PC-9 (cell line): ENCODE data around the gene TMEM187. TPM values are rescaled to one million over a fixed set of nuclear protein-coding genes. Genes with fewer than 3 reads are reported as not detected.
A peak's percentile ranks its signal among the peaks of the same experiment; 100 is the strongest.

ENCODE experiments used
- BruUV-seq: library from RNA; stranded (reverse); fragments of 400-500 nt; replicated peaks from 2 replicates; lab custom pipeline; 2021; lab: Mats Ljungman, UMichigan
- CTCF ChIA-PET: fragments of 300-600 bp; sonication (Branson Sonifier 250); formaldehyde crosslinking; loops from one replicate; lab custom pipeline; 2022; ENCODE audit warnings: antibody characterized with exemption; lab: Charles Lee
- POLR2A ChIA-PET: fragments of 300-600 bp; sonication (Branson Sonifier 250); formaldehyde crosslinking; loops from one replicate; lab custom pipeline; 2022; ENCODE audit warnings: antibody characterized with exemption; ENCODE audit not compliant: unreplicated experiment; lab: Charles Lee
- DNase-seq, 2 experiments: peaks; one replicate each; pipeline versions ENCODE4 v3.0.0 to v3.0.0-alpha.2; 2015 to 2022; ENCODE audit warnings: mixed read lengths in 1 of 2
- H2AFZ ChIP-seq: fragments of 200-600 bp; sonication (generic); 2 replicates; pipeline ENCODE4 v1.8.1; 2017; ENCODE audit warnings: antibody characterized with exemption
- H3F3A ChIP-seq: fragments of 200-600 bp; sonication (generic); 2 replicates; pipeline ENCODE4 v1.8.1; 2017; ENCODE audit warnings: antibody characterized with exemption, mild to moderate bottlenecking, low read depth; ENCODE audit not compliant: insufficient read depth
- H3K27ac ChIP-seq: fragments of 200-600 bp; sonication (generic); 2 replicates; pipeline ENCODE4 v1.6.1; 2016; ENCODE audit warnings: mixed run types
- H3K27me3 ChIP-seq: fragments of 200-600 bp; sonication (generic); 2 replicates; pipeline ENCODE4 v1.6.1; 2016; ENCODE audit warnings: low read depth, mixed run types; ENCODE audit not compliant: insufficient read depth
- H3K36me3 ChIP-seq: fragments of 200-600 bp; sonication (generic); 2 replicates; pipeline ENCODE4 v1.6.1; 2016; ENCODE audit warnings: low read depth, mixed run types
- H3K4me1 ChIP-seq: fragments of 200-600 bp; sonication (generic); replicated peaks from 2 replicates; pipeline ENCODE4 v1.6.1; 2016; ENCODE audit warnings: mixed run types; ENCODE audit not compliant: insufficient read depth
- H3K4me2 ChIP-seq: fragments of 200-600 bp; sonication (generic); 2 replicates; pipeline ENCODE4 v1.6.1; 2017; ENCODE audit warnings: mixed run types
- H3K4me3 ChIP-seq: fragments of 200-600 bp; sonication (generic); 2 replicates; pipeline ENCODE4 v1.6.1; 2016; ENCODE audit warnings: mixed run types
- H3K79me2 ChIP-seq: fragments of 200-600 bp; sonication (generic); 2 replicates; pipeline ENCODE4 v1.6.1; 2017; ENCODE audit warnings: low read depth, mixed run types
- H3K9me2 ChIP-seq: fragments of 200-600 bp; sonication (generic); 2 replicates; pipeline ENCODE4 v1.8.1; 2017; ENCODE audit warnings: mild to moderate bottlenecking; ENCODE audit not compliant: insufficient read depth
- H3K9me3 ChIP-seq: fragments of 200-600 bp; sonication (generic); 2 replicates; pipeline ENCODE4 v1.8.1; 2016; ENCODE audit warnings: low read depth; ENCODE audit not compliant: insufficient read depth
- H4K20me1 ChIP-seq: fragments of 200-600 bp; sonication (generic); 2 replicates; pipeline ENCODE4 v1.8.1; 2017; ENCODE audit not compliant: insufficient read depth
- CTCF ChIP-seq: fragments of 200-600 bp; sonication (generic); conservative IDR thresholded peaks from 2 replicates; pipeline ENCODE4 v1.6.1; 2017; ENCODE audit warnings: mixed run types, antibody characterized with exemption, mild to moderate bottlenecking, moderate library complexity
- EZH2 ChIP-seq: fragments of 200-600 bp; sonication (generic); IDR thresholded peaks from 2 replicates; pipeline ENCODE4 v1.8.0; 2017; ENCODE audit warnings: antibody characterized with exemption, low read depth
- intact Hi-C: fragments of 100-400 bp; cut with micrococcal nuclease; formaldehyde crosslinking; loops from one replicate; pipeline ENCODE4 v1.10.0; 2022; ENCODE audit not compliant: unreplicated experiment
- total RNA-seq: library from RNA; stranded (reverse); gene quantifications from 2 replicates; pipeline ENCODE4 v1.2.3, GENCODE V29; 2021

TMEM187 gene
- total RNA-seq, 1 experiment from 2014 or later: 20.1 TPM

GRCh38 chrX:153944800-153945150 is 27.8 kb upstream of the TMEM187 start:
- Histone ChIP-seq H2AFZ (no peak overlapping the region), H3K9me2 (no peaks in the 10 kb centered on the region), H4K20me1 (no peaks in the 10 kb centered on the region), H3K79me2 (no peaks in the 10 kb centered on the region), H3K27ac (no peak overlapping the region), H3K4me1 (no peaks in the 10 kb centered on the region), H3K9me3 (no peaks in the 10 kb centered on the region), H3F3A (peaks cover 7% of the 10 kb centered on the region), H3K4me2 (no peak overlapping the region), H3K36me3 (no peaks in the 10 kb centered on the region), H3K4me3 (no peak overlapping the region), H3K27me3 (no peaks in the 10 kb centered on the region)
- POLR2A ChIA-PET: interaction anchor here (0.6 kb wide), 2 partner anchors 26 to 426 kb away, joined by 10 to 11 read pairs; no protein-coding TSS in a partner anchor
- CTCF ChIA-PET: interaction anchor here (0.6 kb wide), 2 partner anchors 159 to 1045 kb away, joined by 3 to 5 read pairs; no protein-coding TSS in a partner anchor
- TF ChIP-seq EZH2 (no peak), CTCF (no peak)
- no peak for DNase-seq
- intact Hi-C loops: loop anchor here (5.0 kb wide), 2 partner anchors 387 to 987 kb away; no protein-coding TSS in a partner anchor
- BruUV-seq: no TSS peak

GRCh38 chrX:153945956-153946943 is 26.3 kb upstream of the TMEM187 start:
- Histone ChIP-seq H3K4me1 (no peaks in the 10 kb centered on the region), H3K27ac (no peak overlapping the region), H3K9me2 (no peaks in the 10 kb centered on the region), H3K4me2 (no peak overlapping the region), H3K9me3 (no peaks in the 10 kb centered on the region), H3K79me2 (no peaks in the 10 kb centered on the region), H2AFZ (no peak overlapping the region), H3K27me3 (no peaks in the 10 kb centered on the region), H3K36me3 (no peaks in the 10 kb centered on the region), H3F3A (peaks cover 7% of the 10 kb centered on the region), H4K20me1 (no peaks in the 10 kb centered on the region), H3K4me3 (no peak overlapping the region)
- DNase-seq: no peak
- intact Hi-C loops: loop anchor here (5.0 kb wide), 2 partner anchors 389 to 989 kb away; no protein-coding TSS in a partner anchor
- ChIA-PET POLR2A (no interaction called here), CTCF (interaction anchor here (0.7 to 1.1 kb wide), 2 partner anchors 19 to 77 kb away, joined by 4 to 8 read pairs; no protein-coding TSS in a partner anchor)
- TF ChIP-seq EZH2 (no peak), CTCF (no peak)
- BruUV-seq: no TSS peak

DNA sequence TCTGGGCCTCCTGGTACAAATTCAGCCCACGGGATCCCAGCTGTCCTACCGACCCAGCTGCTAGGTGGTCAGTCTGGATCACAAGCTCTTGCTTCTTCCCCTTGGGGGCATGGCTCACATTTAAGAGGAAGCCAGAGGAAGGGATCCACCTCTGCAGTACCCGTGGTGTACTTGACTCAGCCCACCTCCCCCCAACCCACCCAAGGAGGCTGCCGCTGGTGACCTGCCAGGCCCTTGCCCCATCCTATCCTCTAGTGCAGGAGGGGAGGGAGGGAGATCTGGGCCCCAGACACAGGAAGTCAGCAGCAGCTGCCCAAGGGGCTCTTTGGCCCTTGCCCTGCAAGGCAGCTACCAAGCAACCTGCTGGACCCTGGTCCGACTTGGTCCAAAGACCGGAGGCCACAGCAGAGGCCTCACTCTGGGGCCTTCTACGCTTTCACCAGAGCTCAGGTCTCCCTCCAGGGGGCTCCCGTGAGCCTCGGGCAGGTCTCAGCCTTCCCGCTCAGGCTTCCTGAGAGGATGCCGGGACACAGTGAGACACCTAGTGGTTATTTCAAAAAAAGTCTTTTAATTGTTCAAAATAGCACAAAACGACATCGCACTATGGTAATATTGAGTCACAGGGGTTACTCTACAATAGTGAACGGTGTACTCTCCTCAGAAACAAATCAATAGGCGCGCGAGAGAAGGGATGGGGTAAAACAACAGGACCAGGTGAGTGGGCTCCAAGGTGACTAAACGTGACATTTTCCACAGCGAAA is 25.4 kb upstream of the TMEM187 start:
- no TSS peak for BruUV-seq
- Histone ChIP-seq H2AFZ (no peak overlapping the region), H3K9me2 (no peaks in the 10 kb centered on the region), H3K27ac (no peak overlapping the region), H3K4me3 (no peak overlapping the region), H3F3A (peaks cover 7% of the 10 kb centered on the region), H3K79me2 (no peaks in the 10 kb centered on the region), H3K4me2 (no peak overlapping the region), H3K9me3 (no peaks in the 10 kb centered on the region), H4K20me1 (no peaks in the 10 kb centered on the region), H3K4me1 (no peaks in the 10 kb centered on the region), H3K36me3 (no peaks in the 10 kb centered on the region), H3K27me3 (no peaks in the 10 kb centered on the region)
- DNase-seq: peak; percentile 58 to 86
- intact Hi-C loops: loop anchor here (1.0 to 5.0 kb wide), 5 partner anchors 23 to 990 kb away; partner anchors contain the start of gene PLXNB3
- ChIA-PET CTCF (interaction anchor here (0.7 to 1.1 kb wide), 2 partner anchors 19 to 20 kb away, joined by 3 to 8 read pairs; no protein-coding TSS in a partner anchor), POLR2A (interaction anchor here (0.6 to 0.7 kb wide), 2 partner anchors 540 to 584 kb away, joined by 3 to 20 read pairs; no protein-coding TSS in a partner anchor)
- TF ChIP-seq EZH2: no peak
- peak; percentile 83 for TF ChIP-seq CTCF
